MG63 (cell line): Measurements from ENCODE around the gene ZFP69B. TPM values are rescaled to one million over a fixed set of nuclear protein-coding genes. Genes with fewer than 3 reads are reported as not detected.

ENCODE experiments used
- DNase-seq: peaks from one replicate; pipeline ENCODE4 v3.0.0-alpha.2; 2020
- H3K27me3 ChIP-seq: fragments of 250-450 bp; sonication (Bioruptor Pico); 2 replicates; pipeline ENCODE4 v1.5.1; 2020; ENCODE audit warnings: mild to moderate bottlenecking, moderate library complexity
- H3K36me3 ChIP-seq: fragments of 250-450 bp; sonication (Bioruptor Pico); 2 replicates; pipeline ENCODE4 v1.5.1; 2020; ENCODE audit warnings: mild to moderate bottlenecking, moderate library complexity
- H3K4me3 ChIP-seq: fragments of 250-450 bp; sonication (Bioruptor Pico); 2 replicates; pipeline ENCODE4 v1.5.1; 2020; ENCODE audit warnings: mild to moderate bottlenecking, moderate library complexity
- H3K9me3 ChIP-seq: fragments of 250-450 bp; sonication (Bioruptor Pico); 2 replicates; pipeline ENCODE4 v1.5.1; 2020; ENCODE audit warnings: mild to moderate bottlenecking, moderate library complexity
- total RNA-seq: library from RNA; depleted of rRNA; stranded (reverse); fragments of >200 nt; shearing (Covaris generic); gene quantifications from 2 replicates; pipeline ENCODE4 v1.2.3, GENCODE V29; 2014; ENCODE audit warnings: low replicate concordance; rRNA removed

Gene ZFP69B
- total RNA-seq, result 0.66 and 7.2 TPM in 2 replicates

- peak; percentile 94 for DNase-seq
- H3K27me3 ChIP-seq, result no peaks in the 10 kb centered on the region
- peak within 1 kb of the TSS; percentile 69 for H3K4me3 ChIP-seq
- H3K36me3 ChIP-seq, result peaks cover 39% of the 10 kb centered on the region
- H3K9me3 ChIP-seq, result peaks cover 30% of the 10 kb centered on the region
Measured at GRCh38 chr1:40449684-40450494, at the start of gene ZFP69B. Gene ZFP69B, plus strand, starts transcription at chr1:40450476. Its CDS starts 486 bp downstream, at chr1:40450962.

- Histone ChIP-seq H3K9me3 (no peaks in the 10 kb centered on the region), H3K4me3 (no peak overlapping the region), H3K27me3 (no peaks in the 10 kb centered on the region), H3K36me3 (peaks cover 51% of the 10 kb centered on the region)
- no peak for DNase-seq
Measured at GRCh38 chr1:40401473-40402201, 48.6 kb upstream of the ZFP69B start.

- DNase-seq, result no peak
- no peaks in the 10 kb centered on the region for H3K27me3 ChIP-seq
- no peaks in the 10 kb centered on the region for H3K9me3 ChIP-seq
- peaks cover 57% of the 10 kb centered on the region for H3K36me3 ChIP-seq
- H3K4me3 ChIP-seq, result no peak overlapping the region
Measured at GRCh38 chr1:40404670-40405462, 45.4 kb upstream of the ZFP69B start.

- Histone ChIP-seq H3K9me3 (no peaks in the 10 kb centered on the region; the same call in 1 of the 2 replicates), H3K36me3 (peaks cover 57% of the 10 kb centered on the region), H3K27me3 (no peaks in the 10 kb centered on the region), H3K4me3 (no peak overlapping the region)
- DNase-seq, result no peak
Measured at GRCh38 chr1:40405812-40406211, 44.5 kb upstream of the ZFP69B start.

GRCh38 chr1:40407453-40407852, 42.8 kb upstream of the ZFP69B start:
- no peak overlapping the region for H3K4me3 ChIP-seq
- no peaks in the 10 kb centered on the region; the same call in 1 of the 2 replicates for H3K9me3 ChIP-seq
- no peaks in the 10 kb centered on the region for H3K27me3 ChIP-seq
- peaks cover 72% of the 10 kb centered on the region for H3K36me3 ChIP-seq
- DNase-seq, result no peak

- H3K27me3 ChIP-seq, result no peaks in the 10 kb centered on the region
- DNase-seq, result no peak
- peaks cover 84% of the 10 kb centered on the region for H3K36me3 ChIP-seq
- H3K4me3 ChIP-seq, result no peak overlapping the region
- H3K9me3 ChIP-seq, result no peaks in the 10 kb centered on the region; the same call in 1 of the 2 replicates
Measured at GRCh38 chr1:40409467-40409866, 40.8 kb upstream of the ZFP69B start.

- H3K36me3 ChIP-seq, result peaks cover 94% of the 10 kb centered on the region
Measured at GRCh38 chr1:40411294-40411693, 39.0 kb upstream of the ZFP69B start.

GRCh38 chr1:40411843-40412242, 38.4 kb upstream of the ZFP69B start:
- peaks cover 95% of the 10 kb centered on the region for H3K36me3 ChIP-seq
- no peak for DNase-seq

More at GRCh38 chr1:40411294-40411693, 39.0 kb upstream of the ZFP69B start:
- Histone ChIP-seq H3K4me3 (no peak overlapping the region), H3K27me3 (no peaks in the 10 kb centered on the region), H3K9me3 (no peaks in the 10 kb centered on the region; the same call in 1 of the 2 replicates)
- DNase-seq, result no peak

GRCh38 chr1:40413527-40414252, 36.6 kb upstream of the ZFP69B start:
- Histone ChIP-seq H3K36me3 (peaks cover 97% of the 10 kb centered on the region), H3K27me3 (no peaks in the 10 kb centered on the region)
- no peak for DNase-seq

More at GRCh38 chr1:40411843-40412242, 38.4 kb upstream of the ZFP69B start:
- Histone ChIP-seq H3K4me3 (no peak overlapping the region), H3K27me3 (no peaks in the 10 kb centered on the region), H3K9me3 (no peaks in the 10 kb centered on the region; the same call in 1 of the 2 replicates)

GRCh38 chr1:40414331-40414730, 35.9 kb upstream of the ZFP69B start:
- Histone ChIP-seq H3K4me3 (no peak overlapping the region), H3K27me3 (no peaks in the 10 kb centered on the region), H3K9me3 (no peaks in the 10 kb centered on the region; the same call in 1 of the 2 replicates), H3K36me3 (peaks cover 95% of the 10 kb centered on the region)
- DNase-seq, result no peak

More at GRCh38 chr1:40413527-40414252, 36.6 kb upstream of the ZFP69B start:
- Histone ChIP-seq H3K9me3 (no peaks in the 10 kb centered on the region; the same call in 1 of the 2 replicates), H3K4me3 (no peak overlapping the region)

GRCh38 chr1:40416709-40417108, 33.6 kb upstream of the ZFP69B start:
- peaks cover 95% of the 10 kb centered on the region for H3K36me3 ChIP-seq
- DNase-seq, result no peak

GRCh38 chr1:40421431-40422384, 28.6 kb upstream of the ZFP69B start:
- DNase-seq, result no peak
- Histone ChIP-seq H3K36me3 (peaks cover 92% of the 10 kb centered on the region), H3K4me3 (no peak overlapping the region), H3K27me3 (no peaks in the 10 kb centered on the region), H3K9me3 (no peaks in the 10 kb centered on the region)

More at GRCh38 chr1:40416709-40417108, 33.6 kb upstream of the ZFP69B start:
- Histone ChIP-seq H3K9me3 (no peaks in the 10 kb centered on the region), H3K4me3 (no peak overlapping the region), H3K27me3 (no peaks in the 10 kb centered on the region)

GRCh38 chr1:40422630-40423263, 27.5 kb upstream of the ZFP69B start:
- H3K4me3 ChIP-seq, result no peak overlapping the region
- H3K9me3 ChIP-seq, result no peaks in the 10 kb centered on the region
- peaks cover 88% of the 10 kb centered on the region for H3K36me3 ChIP-seq
- DNase-seq, result no peak
- H3K27me3 ChIP-seq, result no peaks in the 10 kb centered on the region

- Histone ChIP-seq H3K4me3 (no peak overlapping the region), H3K9me3 (no peaks in the 10 kb centered on the region)
Measured at GRCh38 chr1:40423264-40423642, 27.0 kb upstream of the ZFP69B start.

More at GRCh38 chr1:40423264-40423642, 27.0 kb upstream of the ZFP69B start:
- Histone ChIP-seq H3K36me3 (peaks cover 83% of the 10 kb centered on the region), H3K27me3 (no peaks in the 10 kb centered on the region)
- DNase-seq, result no peak
